Measurements from ENCODE around the gene PARVB.

PARVB gene

GRCh38 chr22:44179196-44179988 lies 155.3 kb downstream of the PARVB start:
- H3K4me3 ChIP-seq (ENCODE audit: low read depth, low read length): no peak overlapping the region

DNA sequence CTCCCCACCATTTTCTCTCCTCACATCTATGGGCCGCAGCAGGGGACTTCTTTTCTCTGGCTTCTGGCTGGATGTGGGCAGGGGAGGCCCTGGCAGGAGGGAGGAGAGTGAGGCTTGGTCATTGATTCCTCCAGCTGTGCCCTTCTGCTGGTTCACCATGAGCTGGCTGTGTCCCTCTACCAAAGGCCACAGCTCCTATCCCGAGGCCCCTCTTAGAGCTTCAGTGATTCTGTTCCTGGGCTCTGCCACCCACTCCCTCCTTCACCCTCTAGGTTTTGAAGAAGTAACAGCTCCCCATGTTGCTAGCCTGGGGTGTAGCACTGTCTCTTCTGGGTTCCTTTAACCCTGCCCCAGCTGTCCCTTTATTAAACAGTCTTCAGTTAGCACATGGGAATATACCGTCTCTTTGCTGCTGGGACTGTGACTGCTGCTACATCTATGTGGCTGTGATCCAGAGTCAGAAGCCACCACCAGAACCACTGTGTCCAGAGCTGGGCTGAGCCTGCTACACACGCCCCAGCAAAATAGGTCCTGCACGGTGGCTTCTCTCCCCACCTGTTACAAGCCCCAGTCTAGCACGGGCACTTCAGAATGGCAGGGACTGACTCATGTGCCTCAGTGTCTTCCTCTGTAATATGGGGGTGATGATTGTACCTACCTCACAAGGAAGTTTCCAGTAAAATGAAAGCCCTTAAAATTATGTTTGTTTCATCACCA lies 156.0 kb downstream of the PARVB start:
- no peak overlapping the region for H3K4me3 ChIP-seq (ENCODE audit: low read depth, low read length)

DNA sequence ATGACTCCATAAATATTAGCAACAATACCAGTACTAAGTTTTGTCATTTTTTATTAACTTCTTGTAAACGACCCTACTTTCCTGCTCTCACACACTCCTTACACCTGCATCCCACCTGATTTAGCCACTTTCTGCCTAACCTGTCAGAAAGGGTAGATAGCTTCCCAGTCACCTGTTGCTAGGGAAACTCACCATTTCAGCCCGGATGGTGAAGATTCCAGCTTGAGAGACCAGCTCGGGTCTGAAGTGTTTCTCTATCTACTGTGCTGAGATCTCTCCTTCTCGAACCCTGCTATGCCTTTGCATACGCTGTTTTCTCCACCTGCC lies 156.6 kb downstream of the PARVB start, which contains the start of gene PARVG:
Gene PARVG (plus strand): TSS at position 220 of the 327 bp plus-strand sequence. CDS start 2,405 bp downstream, outside the sequence.
- no peak within 1 kb of the TSS for H3K4me3 ChIP-seq (ENCODE audit: low read depth, low read length)

DNA sequence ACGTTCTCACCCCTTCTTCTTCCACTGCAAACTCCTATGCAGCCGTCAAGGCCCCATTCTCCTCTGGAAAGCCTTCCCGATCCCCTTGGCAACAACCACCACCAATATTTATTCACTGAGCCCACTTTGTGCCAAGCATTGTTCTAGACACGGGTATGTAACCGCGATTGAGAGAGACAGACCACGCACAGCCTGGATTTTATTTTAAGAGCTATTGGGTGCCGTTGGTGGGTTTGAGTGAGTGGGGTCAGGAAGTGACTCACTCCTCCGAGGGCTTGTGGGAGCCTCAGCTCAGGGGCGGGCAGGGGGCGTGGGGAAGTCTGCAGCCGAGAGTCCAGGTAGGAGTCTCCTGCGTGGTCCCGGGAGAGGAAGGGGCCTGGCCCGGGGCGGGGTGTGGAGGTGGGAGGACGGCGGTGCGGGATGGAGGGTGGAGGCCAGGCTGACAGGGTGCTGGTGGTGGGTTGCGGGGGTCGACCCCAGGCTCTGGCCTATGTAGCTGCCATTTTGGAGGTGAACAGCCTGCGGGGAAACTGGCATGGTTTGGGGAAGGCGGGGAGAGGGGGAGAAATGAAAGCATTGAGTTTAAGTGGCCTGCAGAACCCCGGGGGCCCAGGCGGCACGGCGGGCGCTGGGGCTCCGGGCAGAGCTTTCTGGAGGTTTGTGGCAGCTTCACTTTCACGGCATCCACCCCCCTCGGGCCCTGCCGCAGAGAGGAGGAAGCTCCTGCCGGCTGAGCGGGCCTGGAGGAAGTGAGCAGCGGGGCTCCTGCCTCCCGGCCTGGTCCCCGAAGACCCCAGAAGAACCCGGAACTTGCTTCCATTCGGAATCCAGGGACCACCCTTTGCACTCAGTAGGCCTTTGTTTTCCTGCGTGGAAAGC lies 157.2 kb downstream of the PARVB start:
- no peak overlapping the region for H3K4me3 ChIP-seq (ENCODE audit: low read depth, low read length)

DNA sequence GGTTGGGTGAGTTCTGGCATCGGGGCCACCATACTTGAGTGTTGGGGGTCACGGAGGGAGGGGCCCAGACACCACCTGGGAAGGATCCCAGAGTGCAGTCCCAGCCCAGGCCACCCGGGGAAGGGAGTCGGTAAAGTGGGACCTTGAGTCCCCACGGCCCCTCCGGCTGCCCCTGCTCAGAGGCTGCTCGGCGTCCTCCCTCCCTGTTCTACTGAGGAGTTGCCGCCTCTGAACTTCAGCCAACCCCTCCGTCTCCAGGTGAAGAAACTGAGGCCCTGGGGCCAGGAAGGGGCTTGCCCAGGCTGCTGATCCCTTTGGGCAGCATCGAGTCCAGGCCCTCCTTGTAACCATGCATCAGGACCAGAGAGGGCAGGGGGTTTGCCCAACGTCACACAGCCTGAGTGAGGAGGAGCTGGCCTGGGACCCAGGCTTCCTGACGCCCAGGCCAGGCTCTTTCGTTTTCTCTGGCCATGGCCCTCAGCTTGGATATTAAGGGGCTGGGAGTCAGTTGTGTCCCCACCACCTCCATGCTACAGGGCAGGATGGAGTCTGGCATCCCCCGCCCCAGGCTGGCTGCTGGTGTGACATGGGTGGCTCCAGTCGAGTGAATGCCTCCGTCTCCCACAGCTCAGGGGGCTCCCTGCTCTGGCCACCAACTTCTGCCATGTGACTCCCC lies 157.9 kb downstream of the PARVB start:
- no peak overlapping the region for H3K4me3 ChIP-seq (ENCODE audit: low read depth, low read length)

GRCh38 chr22:44182588-44183286 lies 158.6 kb downstream of the PARVB start:
- H3K4me3 ChIP-seq (ENCODE audit: low read depth, low read length): no peak overlapping the region

DNA sequence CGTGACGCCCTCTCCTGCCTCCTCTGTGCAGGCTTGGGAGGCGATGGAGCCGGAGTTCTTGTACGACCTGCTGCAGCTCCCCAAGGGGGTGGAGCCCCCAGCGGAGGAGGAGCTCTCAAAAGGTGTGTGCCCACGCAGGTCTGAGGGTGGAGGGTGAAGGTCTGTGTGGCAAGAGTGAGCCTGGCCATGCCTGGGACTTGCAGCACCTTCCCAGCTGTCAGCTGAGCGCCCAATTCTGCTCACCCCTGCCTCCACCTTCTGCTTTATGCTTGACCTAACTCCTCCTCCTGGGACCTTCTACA lies 159.1 kb downstream of the PARVB start:
- H3K4me3 ChIP-seq (ENCODE audit: low read depth, low read length): no peak overlapping the region

DNA sequence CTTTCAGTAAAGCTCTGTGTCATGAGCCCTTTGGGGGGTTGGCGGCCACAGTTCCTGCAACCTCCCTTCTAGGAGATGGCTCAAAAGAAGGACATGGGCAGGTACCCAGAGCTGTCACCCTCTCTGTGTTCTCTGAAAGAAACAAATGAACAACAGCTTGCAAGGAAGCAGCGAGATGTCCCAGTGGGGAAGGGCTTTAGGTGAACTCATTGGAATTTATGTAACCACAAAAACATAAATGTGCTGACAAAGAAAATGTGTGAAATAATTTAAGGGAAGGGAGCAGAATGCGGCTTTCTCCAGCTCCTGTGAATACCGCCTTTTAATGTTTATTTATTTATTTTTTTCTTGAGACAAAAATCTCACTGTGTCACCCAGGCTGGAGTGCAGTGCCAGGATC lies 159.9 kb downstream of the PARVB start:
- H3K4me3 ChIP-seq (ENCODE audit: low read depth, low read length): no peak overlapping the region

- no peak overlapping the region for H3K4me3 ChIP-seq (ENCODE audit: low read depth, low read length)
These were observed 161.4 kb downstream of the PARVB start for GRCh38 chr22:44185237-44186120.

DNA sequence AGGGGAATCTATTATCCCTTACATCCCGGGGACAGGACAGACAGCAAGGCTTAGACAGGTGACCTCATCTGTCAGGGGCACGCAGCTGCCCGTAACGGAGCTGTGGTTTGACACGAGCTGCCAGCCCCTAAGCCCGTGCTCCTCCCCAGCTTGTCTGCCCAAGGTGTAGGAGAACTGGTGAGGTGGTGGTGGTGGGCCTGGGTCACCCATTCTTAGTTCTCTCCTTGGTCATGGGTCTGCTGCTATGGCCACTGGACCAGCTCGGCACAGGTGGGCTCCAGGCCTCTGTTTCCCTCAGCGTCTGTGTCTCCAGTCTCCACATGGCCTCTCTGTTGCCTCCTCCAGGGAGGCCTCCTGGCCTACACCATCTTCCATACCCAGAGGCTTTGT lies 162.0 kb downstream of the PARVB start:
- H3K4me3 ChIP-seq (ENCODE audit: low read depth, low read length): no peak overlapping the region

DNA sequence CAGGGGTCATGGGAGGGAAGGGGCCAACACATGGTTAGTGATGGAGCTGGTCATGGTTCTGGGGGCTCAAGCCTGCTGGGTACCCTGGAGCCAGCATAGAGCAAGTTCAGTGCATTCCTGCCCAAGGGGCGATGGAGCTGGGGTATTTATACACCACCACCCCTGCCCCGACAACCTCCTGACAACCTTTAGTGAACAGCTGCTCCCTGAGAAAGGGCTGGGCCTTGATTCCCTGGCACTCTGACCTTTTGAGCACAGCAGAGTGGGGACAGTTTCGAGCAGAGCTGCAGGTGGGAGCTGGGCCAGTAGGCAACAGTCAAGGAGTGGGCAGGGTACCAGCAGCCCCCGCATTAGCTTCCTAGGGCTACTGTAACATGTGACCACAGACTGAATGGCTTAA lies 162.6 kb downstream of the PARVB start:
- H3K4me3 ChIP-seq (ENCODE audit: low read depth, low read length): no peak overlapping the region

GRCh38 chr22:44187652-44188230 lies 163.6 kb downstream of the PARVB start:
- no peak overlapping the region for H3K4me3 ChIP-seq (ENCODE audit: low read depth, low read length)

DNA sequence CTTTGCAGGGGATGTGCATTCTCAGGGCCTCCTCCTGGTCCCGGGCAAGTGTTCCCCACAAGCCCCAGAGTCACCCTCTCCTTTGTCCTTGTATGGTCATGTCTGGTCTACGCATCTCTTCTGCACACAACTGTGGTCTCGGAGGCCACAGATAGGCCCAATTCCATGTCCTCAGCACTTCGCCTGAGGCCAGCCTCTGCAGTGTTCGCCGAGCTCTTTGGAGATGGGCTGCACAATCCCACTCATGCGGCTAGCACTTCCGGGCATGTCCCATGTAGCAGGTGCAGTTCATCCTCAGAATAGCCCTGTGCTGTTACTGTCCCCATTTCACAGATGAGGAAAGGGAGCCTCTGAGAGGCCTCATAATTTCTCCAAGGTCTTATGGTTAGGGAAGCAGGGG lies 164.2 kb downstream of the PARVB start:
- no peak overlapping the region for H3K4me3 ChIP-seq (ENCODE audit: low read depth, low read length)

DNA sequence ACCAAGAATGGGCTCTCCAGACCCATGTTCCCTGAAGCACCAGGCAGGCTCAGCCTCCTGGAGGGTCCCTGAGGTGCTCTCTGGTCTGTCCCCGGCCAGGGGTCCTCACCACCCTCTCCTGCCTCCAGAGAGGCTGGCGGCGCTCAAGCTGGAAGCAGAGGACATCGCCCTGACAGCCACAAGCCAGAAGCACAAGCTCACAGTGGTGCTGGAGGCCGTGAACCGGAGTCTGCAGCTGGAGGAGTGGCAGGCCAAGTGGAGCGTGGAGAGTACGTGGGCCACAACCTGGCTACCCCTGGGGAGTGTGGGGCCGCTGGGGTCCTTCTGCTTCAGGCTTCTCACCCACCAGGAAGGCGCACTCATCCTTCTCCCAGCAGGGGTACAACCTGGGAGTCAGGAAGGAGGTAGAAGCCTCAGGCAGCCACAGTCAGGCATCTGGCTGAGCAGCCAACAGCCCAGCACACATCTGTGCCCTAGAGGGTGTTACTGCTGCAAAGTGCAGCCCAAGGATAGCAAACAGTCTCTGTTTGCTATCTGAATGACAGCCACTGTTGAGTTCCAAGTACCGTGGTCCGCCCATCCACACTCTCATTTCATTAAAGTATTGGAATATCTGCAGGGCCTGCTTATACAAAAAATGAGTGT lies 165.0 kb downstream of the PARVB start:
- no peak overlapping the region for H3K4me3 ChIP-seq (ENCODE audit: low read depth, low read length)

DNA sequence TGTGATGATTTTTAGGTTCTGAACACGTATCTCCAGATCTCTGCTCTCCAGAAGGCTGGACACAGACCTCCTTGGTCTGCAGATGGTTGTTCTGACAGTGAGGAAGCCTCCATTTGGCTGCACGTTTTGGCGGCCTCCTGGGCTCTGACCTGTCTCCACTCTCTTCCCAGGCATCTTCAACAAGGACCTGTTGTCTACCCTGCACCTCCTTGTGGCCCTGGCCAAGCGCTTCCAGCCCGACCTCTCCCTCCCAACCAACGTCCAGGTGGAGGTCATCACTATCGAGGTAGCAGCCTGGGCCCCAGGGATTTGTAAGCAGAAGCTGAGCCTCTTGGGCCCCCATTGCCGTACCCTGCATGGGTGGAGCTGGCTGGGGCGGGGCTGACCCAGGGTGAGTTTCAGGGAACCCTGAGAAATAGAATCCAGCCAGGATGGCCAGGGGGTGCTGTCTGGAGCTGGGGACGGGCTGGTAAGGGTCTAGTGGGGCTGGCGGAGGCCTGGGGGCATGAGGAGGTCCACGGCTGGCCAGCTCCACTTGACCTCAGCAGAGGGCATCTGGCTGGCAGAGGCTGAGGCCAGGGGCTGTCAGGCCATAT lies 166.4 kb downstream of the PARVB start:
- H3K4me3 ChIP-seq (ENCODE audit: low read depth, low read length): no peak overlapping the region

DNA sequence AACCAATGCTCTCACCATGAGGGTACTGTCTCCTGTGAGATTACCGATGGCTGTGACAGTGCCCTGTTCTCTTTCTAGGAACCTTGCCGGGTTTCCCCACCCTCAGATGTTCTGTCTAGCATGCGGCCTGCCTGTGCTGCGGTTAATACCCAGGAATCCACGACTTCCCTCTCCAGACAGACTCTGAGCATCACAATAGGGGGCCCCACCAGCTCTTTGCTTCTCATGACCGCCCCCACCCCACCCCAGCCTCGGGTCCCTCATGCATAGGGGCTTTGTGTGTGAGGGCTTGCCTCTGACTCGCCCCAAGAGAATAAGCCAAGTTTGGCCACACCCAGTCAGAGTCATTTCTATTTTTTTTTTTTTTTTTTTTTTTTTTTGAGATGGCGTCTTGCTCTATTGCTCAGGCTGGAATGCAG lies 166.9 kb downstream of the PARVB start:
- no peak overlapping the region for H3K4me3 ChIP-seq (ENCODE audit: low read depth, low read length)

GRCh38 chr22:44192098-44192815 lies 168.2 kb downstream of the PARVB start:
- no peak overlapping the region for H3K4me3 ChIP-seq (ENCODE audit: low read depth, low read length)

Data from iPS-11a (cell line).